Coronary artery (tissue), 2 donors: ENCODE measurements around the gene LANCL3.

Experiments used
- DNase-seq: peaks from one replicate; pipeline ENCODE4 v3.0.0-alpha.2; 2017; ENCODE audit warnings: low spot score
- H3K27ac ChIP-seq, 2 donors: fragments of 200-600 bp; sonication (generic); one replicate each; pipeline ENCODE4 v1.5.1; 2016 to 2019
- H3K4me3 ChIP-seq: fragments of 200-600 bp; sonication (generic); 2 replicates; pipeline ENCODE4 v1.5.1; 2016; ENCODE audit warnings: mild to moderate bottlenecking, moderate library complexity
- CTCF ChIP-seq: fragments of 200-600 bp; sonication (generic); IDR thresholded peaks from one replicate; pipeline ENCODE4 v1.5.1; 2019; ENCODE audit warnings: antibody characterized with exemption

LANCL3 gene

GRCh38 chrX:37677243-37677642 is 105.8 kb downstream of the LANCL3 start:
- no peak overlapping the region for H3K27ac ChIP-seq
- no peak for TF ChIP-seq CTCF
- DNase-seq = no peak
- H3K4me3 ChIP-seq = no peak overlapping the region

DNA sequence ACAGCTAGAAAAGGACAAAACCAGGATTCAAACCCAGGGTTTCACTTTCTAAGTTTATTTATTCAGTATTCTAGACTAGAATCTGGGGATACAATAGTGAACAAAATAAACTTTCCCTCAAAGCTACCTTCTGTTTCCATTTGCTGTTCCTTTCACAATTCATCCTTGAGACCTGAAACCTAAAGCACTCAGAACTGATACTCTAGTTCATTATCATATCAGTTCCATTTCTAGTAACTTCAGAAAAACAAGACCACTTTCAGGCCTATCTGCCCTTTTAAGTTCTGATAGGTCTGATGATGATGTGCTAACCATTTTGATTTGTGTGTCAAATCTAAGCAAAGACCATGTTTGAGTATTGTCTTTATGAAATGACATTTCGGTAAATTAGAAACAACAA is 106.3 kb downstream of the LANCL3 start:
- Histone ChIP-seq H3K4me3 (no peak overlapping the region), H3K27ac (no peak overlapping the region)
- no peak for TF ChIP-seq CTCF
- DNase-seq = no peak

GRCh38 chrX:37678574-37678973 is 107.1 kb downstream of the LANCL3 start:
- no peak overlapping the region for H3K4me3 ChIP-seq
- no peak for TF ChIP-seq CTCF

DNA sequence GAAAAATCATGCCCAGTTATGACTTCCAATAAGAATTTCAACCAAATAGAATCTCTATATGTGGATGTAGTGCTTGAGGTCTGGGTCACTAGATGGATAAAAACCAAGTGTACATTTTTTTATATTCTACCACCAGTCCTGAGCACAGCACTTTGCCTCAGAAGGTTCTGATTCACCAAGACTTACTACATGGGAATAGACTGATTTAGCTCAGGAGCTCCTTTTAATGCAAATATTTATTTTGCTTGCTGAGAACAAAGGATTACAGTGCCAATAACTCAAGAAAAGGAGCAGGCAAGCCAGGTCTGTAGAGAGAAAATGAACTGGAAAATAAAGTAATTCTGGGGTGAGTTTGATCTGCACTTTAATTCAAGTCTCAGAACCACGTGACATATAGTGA is 107.8 kb downstream of the LANCL3 start:
- Histone ChIP-seq H3K4me3 (no peak overlapping the region), H3K27ac (no peak overlapping the region)

More at GRCh38 chrX:37678574-37678973, 107.1 kb downstream of the LANCL3 start:
- H3K27ac ChIP-seq = no peak overlapping the region
- DNase-seq = no peak

GRCh38 chrX:37679888-37680287 is 108.4 kb downstream of the LANCL3 start:
- no peak overlapping the region for H3K27ac ChIP-seq
- TF ChIP-seq CTCF = no peak
- DNase-seq = no peak
- no peak overlapping the region for H3K4me3 ChIP-seq

More for the DNA sequence above, 107.8 kb downstream of the LANCL3 start:
- no peak for TF ChIP-seq CTCF
- no peak for DNase-seq

GRCh38 chrX:37684426-37684825 is 113.0 kb downstream of the LANCL3 start:
- peak overlapping the region; percentile 72 to 91 for H3K27ac ChIP-seq
- no peak overlapping the region for H3K4me3 ChIP-seq
- no peak for DNase-seq
- TF ChIP-seq CTCF = no peak

GRCh38 chrX:37684973-37685372 is 113.5 kb downstream of the LANCL3 start:
- DNase-seq = no peak
- Histone ChIP-seq H3K27ac (peak overlapping the region; percentile 72 to 91), H3K4me3 (peak overlapping the region; percentile 73)
- TF ChIP-seq CTCF = no peak
